ENCODE data around the gene HCRTR2.
"Not testable (repeated sequence)": the region's sequence is repeated elsewhere in the genome, so short reads cannot be mapped to it uniquely, and the experiment has no call there.

HCRTR2 gene

GRCh38 chr6:55210952-55211351 is 36.6 kb downstream of the HCRTR2 start:
- in situ Hi-C loops (cut with MboI; ENCODE audit: low sequenced_read_pairs): no loop called here

GRCh38 chr6:55212156-55212555 is 37.8 kb downstream of the HCRTR2 start:
- in situ Hi-C loops (cut with MboI; ENCODE audit: low sequenced_read_pairs): no loop called here

GRCh38 chr6:55220961-55221360 is 46.6 kb downstream of the HCRTR2 start:
- in situ Hi-C loops (cut with MboI; ENCODE audit: low sequenced_read_pairs): no loop called here

GRCh38 chr6:55227862-55228261 is 53.5 kb downstream of the HCRTR2 start:
- in situ Hi-C loops (cut with MboI; ENCODE audit: low sequenced_read_pairs): no loop called here

- in situ Hi-C loops (cut with MboI; ENCODE audit: low sequenced_read_pairs): no loop called here
Observed at GRCh38 chr6:55239099-55239498, 64.8 kb downstream of the HCRTR2 start.

GRCh38 chr6:55240975-55241605 is 66.8 kb downstream of the HCRTR2 start:
- in situ Hi-C loops (cut with MboI; ENCODE audit: low sequenced_read_pairs): not testable (repeated sequence)

- in situ Hi-C loops (cut with MboI; ENCODE audit: low sequenced_read_pairs): no loop called here
Observed at GRCh38 chr6:55250400-55250799, 76.1 kb downstream of the HCRTR2 start.

GRCh38 chr6:55255113-55255512 is 80.8 kb downstream of the HCRTR2 start:
- in situ Hi-C loops (cut with MboI; ENCODE audit: low sequenced_read_pairs): no loop called here

GRCh38 chr6:55260181-55260580 is 85.9 kb downstream of the HCRTR2 start:
- in situ Hi-C loops (cut with MboI; ENCODE audit: low sequenced_read_pairs): no loop called here

- in situ Hi-C loops (cut with MboI; ENCODE audit: low sequenced_read_pairs): no loop called here
Observed at GRCh38 chr6:55265409-55266114, 91.2 kb downstream of the HCRTR2 start.

- in situ Hi-C loops (cut with MboI; ENCODE audit: low sequenced_read_pairs): no loop called here
Observed at GRCh38 chr6:55266896-55267295, 92.6 kb downstream of the HCRTR2 start.

- in situ Hi-C loops (cut with MboI; ENCODE audit: low sequenced_read_pairs): no loop called here
Observed at GRCh38 chr6:55276745-55277530, 102.6 kb downstream of the HCRTR2 start.

- in situ Hi-C loops (cut with MboI; ENCODE audit: low sequenced_read_pairs): no loop called here
Observed at GRCh38 chr6:55277646-55278045, 103.3 kb downstream of the HCRTR2 start.

GRCh38 chr6:55281215-55281614 is 106.9 kb downstream of the HCRTR2 start:
- in situ Hi-C loops (cut with MboI; ENCODE audit: low sequenced_read_pairs): no loop called here

- in situ Hi-C loops (cut with MboI; ENCODE audit: low sequenced_read_pairs): no loop called here
Observed at GRCh38 chr6:55282115-55282514, 107.8 kb downstream of the HCRTR2 start.

- in situ Hi-C loops (cut with MboI; ENCODE audit: low sequenced_read_pairs): no loop called here
Observed at GRCh38 chr6:55286824-55287223, 112.5 kb downstream of the HCRTR2 start.

GRCh38 chr6:55290736-55291135 is 116.4 kb downstream of the HCRTR2 start:
- in situ Hi-C loops (cut with MboI; ENCODE audit: low sequenced_read_pairs): no loop called here

GRCh38 chr6:55293116-55293515 is 118.8 kb downstream of the HCRTR2 start:
- in situ Hi-C loops (cut with MboI; ENCODE audit: low sequenced_read_pairs): no loop called here

- in situ Hi-C loops (cut with MboI; ENCODE audit: low sequenced_read_pairs): not testable (repeated sequence)
Observed at GRCh38 chr6:55297214-55297613, 122.9 kb downstream of the HCRTR2 start.

GRCh38 chr6:55299286-55299985 is 125.1 kb downstream of the HCRTR2 start:
- in situ Hi-C loops (cut with MboI; ENCODE audit: low sequenced_read_pairs): no loop called here

- in situ Hi-C loops (cut with MboI; ENCODE audit: low sequenced_read_pairs): no loop called here
Observed at GRCh38 chr6:55304747-55305146, 130.4 kb downstream of the HCRTR2 start.
